ENCODE results near the gene NDUFA11.

DNA sequence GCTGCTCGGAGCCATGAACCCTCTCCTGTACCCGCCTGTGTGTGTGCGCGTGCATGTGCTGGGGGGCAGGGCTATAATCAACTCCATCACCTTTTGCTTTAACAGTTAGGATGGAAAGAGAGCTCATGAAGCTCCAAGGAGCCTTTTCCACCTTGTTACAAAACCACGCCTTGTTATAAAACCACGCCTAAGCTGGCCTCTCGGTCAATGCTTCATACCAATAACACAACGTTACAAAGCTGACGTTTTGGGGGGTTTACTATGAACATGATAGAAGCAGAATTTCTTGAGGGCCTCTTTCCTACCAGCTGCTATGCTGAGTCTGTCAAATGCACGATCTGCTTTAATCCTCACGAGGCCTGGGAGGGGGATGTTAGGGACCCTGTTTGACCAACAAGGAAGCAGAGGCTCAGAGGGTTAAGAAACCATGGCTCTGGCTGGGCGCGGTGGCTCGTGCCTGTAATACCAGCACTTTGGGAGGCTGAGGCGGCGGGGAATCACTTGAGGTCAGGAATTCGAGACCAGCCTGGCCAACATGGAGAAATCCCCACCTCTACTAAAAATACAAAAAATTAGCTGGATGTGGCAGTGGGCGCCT lies 22.3 kb upstream of the NDUFA11 start:
- TF ChIP-seq POLR2A (IDR thresholded peaks at IDR 0.05; ENCODE audit: low read depth, low read length) (no peak), POLR2AphosphoS5 (IDR thresholded peaks at IDR 0.05; ENCODE audit: low read depth, low read length) (no peak), TAF1 (IDR thresholded peaks at IDR 0.05; ENCODE audit: borderline replicate concordance, low read depth, low read length) (no peak)

Measured in GM12892 (cell line).